ENCODE data around the gene EFHC2.

GRCh38 chrX:44291468-44292092, 51.9 kb downstream of the EFHC2 start:
- TF ChIP-seq CTCF (conservative IDR thresholded peaks at IDR 0.05; ENCODE audit: low read length) = no peak
- no peak for TF ChIP-seq EZH2phosphoT487 (IDR thresholded peaks at IDR 0.05; ENCODE audit: borderline replicate concordance, low read depth, low read length)
